HCT116 (cell line): ENCODE results near the gene C18orf54. TPM values are rescaled to one million over a fixed set of nuclear protein-coding genes. Genes with fewer than 3 reads are reported as not detected.
A peak's percentile ranks its signal among the peaks of the same experiment; 100 is the strongest.
"Not testable (repeated sequence)": the region's sequence is repeated elsewhere in the genome, so short reads cannot be mapped to it uniquely, and the experiment has no call there.

ENCODE experiments used
- ATAC-seq: fragments of 200-7000 bp; cut with Tn5 transposase; 2 replicates; pipeline ENCODE4 v1.9.1; 2020; ENCODE audit warnings: mild to moderate bottlenecking, moderate library complexity
- BruUV-seq: library from RNA; stranded (reverse); fragments of 400-500 nt; replicated peaks from 2 replicates; lab custom pipeline; 2021; lab: Mats Ljungman, UMichigan
- CTCF ChIA-PET: fragments of 300-600 bp; sonication (Branson Sonifier 250); formaldehyde crosslinking; loops from one replicate; lab custom pipeline; 2021; ENCODE audit warnings: antibody characterized with exemption; lab: Charles Lee
- POLR2A ChIA-PET: fragments of 300-600, 350-600 bp; sonication (Branson Sonifier 250); formaldehyde crosslinking; loops from one replicate; lab custom pipeline; 2021; ENCODE audit warnings: antibody characterized with exemption; lab: Charles Lee
- RAD21 ChIA-PET, 2 experiments: fragments of 300-600 bp; sonication (Branson Sonifier 250); formaldehyde crosslinking; loops; one replicate each; lab custom pipeline; 2023; ENCODE audit warnings: low total read pairs in 2 of 2; ENCODE audit not compliant: uncharacterized antibody in 2 of 2, unreplicated experiment in 2 of 2, low non-redundant PET in 1 of 2; lab: Charles Lee
- DNase-seq: peaks from one replicate; pipeline ENCODE4 v3.0.0-alpha.2; 2010; ENCODE audit warnings: low read depth, low spot score
- H2AFZ ChIP-seq: fragments of 200-600 bp; shearing (Covaris generic), sonication (generic); 2 replicates; pipeline ENCODE4 v1.6.1; 2017; ENCODE audit warnings: low read depth, mixed run types, mixed read lengths, antibody characterized with exemption, low read length; ENCODE audit not compliant: poor library complexity, severe bottlenecking
- H3K27ac ChIP-seq: 2 replicates; pipeline ENCODE4 v1.5.1; 2012; ENCODE audit warnings: low read depth, low read length
- H3K27me3 ChIP-seq: fragments of 200-600 bp; sonication (generic); 2 replicates; pipeline ENCODE4 v1.6.1; 2016; ENCODE audit warnings: mixed run types, low read length, mixed read lengths; ENCODE audit not compliant: insufficient read depth
- H3K36me3 ChIP-seq, 2 experiments: fragments of 200-500 bp in 1 of 2; fragments of 200-600 bp in 1 of 2; sonication (Bioruptor generic) in 1 of 2; sonication (generic) in 1 of 2; 2 replicates each; pipeline versions ENCODE4 v1.5.1 to v1.6.1; 2014 to 2016; ENCODE audit warnings: low read length in 2 of 2, inconsistent platforms in 1 of 2, mixed read lengths in 1 of 2, mixed run types in 1 of 2; ENCODE audit not compliant: insufficient read depth in 2 of 2, control insufficient read depth in 1 of 2
- H3K4me1 ChIP-seq, 2 experiments: fragments of 200-600 bp in 1 of 2; sonication (generic) in 1 of 2; 2 replicates each; pipeline versions ENCODE4 v1.5.1 to v1.6.1; 2012 to 2017; ENCODE audit warnings: low read length in 2 of 2, inconsistent platforms in 1 of 2, mild to moderate bottlenecking in 1 of 2, mixed read lengths in 1 of 2, mixed run types in 1 of 2, moderate library complexity in 1 of 2; ENCODE audit not compliant: insufficient read depth in 2 of 2, control insufficient read depth in 1 of 2
- H3K4me2 ChIP-seq: fragments of 200-600 bp; sonication (generic); 2 replicates; pipeline ENCODE4 v1.6.1; 2017; ENCODE audit warnings: mixed run types, low read length, mixed read lengths
- H3K4me3 ChIP-seq, 2 experiments: fragments of 200-600 bp in 1 of 2; sonication (generic) in 1 of 2; replicated peaks in 1 of 2; 2 replicates each; pipeline ENCODE4 v1.5.1; 2011 to 2016; ENCODE audit warnings: low read length in 2 of 2, control low read depth in 1 of 2, low read depth in 1 of 2, mild to moderate bottlenecking in 1 of 2, mixed read lengths in 1 of 2, mixed run types in 1 of 2
- H3K79me2 ChIP-seq: fragments of 200-600 bp; sonication (generic); 2 replicates; pipeline ENCODE4 v1.6.1; 2017; ENCODE audit warnings: mild to moderate bottlenecking, mixed run types, low read length, moderate library complexity, mixed read lengths; ENCODE audit not compliant: insufficient read depth
- H3K9ac ChIP-seq: fragments of 200-600 bp; sonication (generic); 2 replicates; pipeline ENCODE4 v1.6.1; 2016; ENCODE audit warnings: low read length, mixed read lengths
- H3K9me2 ChIP-seq: fragments of 200-600 bp; sonication (generic), shearing (Covaris generic); 2 replicates; pipeline ENCODE4 v1.6.1; 2017; ENCODE audit warnings: mixed run types, mild to moderate bottlenecking, moderate library complexity; ENCODE audit not compliant: insufficient read depth
- H3K9me3 ChIP-seq, 2 experiments: fragments of 200-500 bp in 1 of 2; fragments of 200-600 bp in 1 of 2; sonication (Bioruptor generic) in 1 of 2; sonication (generic) in 1 of 2; 2 replicates each; pipeline ENCODE4 v1.6.1; 2014 to 2017; ENCODE audit warnings: low read length in 2 of 2, mixed read lengths in 2 of 2, inconsistent platforms in 1 of 2, low read depth in 1 of 2, mild to moderate bottlenecking in 1 of 2, mixed run types in 1 of 2, moderate library complexity in 1 of 2; ENCODE audit not compliant: control insufficient read depth in 1 of 2, insufficient read depth in 1 of 2
- H4K20me1 ChIP-seq: fragments of 200-600 bp; sonication (generic), shearing (Covaris generic); 2 replicates; pipeline ENCODE4 v1.6.1; 2017; ENCODE audit warnings: mixed run types, mild to moderate bottlenecking, moderate library complexity; ENCODE audit not compliant: insufficient read depth
- ATF3 ChIP-seq: IDR thresholded peaks from 2 replicates; pipeline ENCODE4 v1.6.1; 2012
- CEBPB ChIP-seq: IDR thresholded peaks from 2 replicates; pipeline ENCODE4 v1.6.1; 2012; ENCODE audit warnings: low read depth
- EGR1 ChIP-seq: IDR thresholded peaks from 2 replicates; pipeline ENCODE4 v1.6.1; 2012; ENCODE audit warnings: low read depth
- EZH2phosphoT487 ChIP-seq: fragments of 200-600 bp; IDR thresholded peaks from 2 replicates; pipeline ENCODE4 v1.6.1; 2018; ENCODE audit warnings: antibody characterized with exemption, borderline replicate concordance
- FOSL1 ChIP-seq: IDR thresholded peaks from 2 replicates; pipeline ENCODE4 v1.6.1; 2012; ENCODE audit warnings: low read depth
- JUND ChIP-seq: IDR thresholded peaks from 2 replicates; pipeline ENCODE4 v1.6.1; 2012
- MAX ChIP-seq: IDR thresholded peaks from 2 replicates; pipeline ENCODE4 v1.6.1; 2012
- POLR2AphosphoS5 ChIP-seq: IDR thresholded peaks from 2 replicates; pipeline ENCODE4 v1.6.1; 2011; ENCODE audit warnings: mild to moderate bottlenecking, low read depth, low read length, moderate library complexity
- SIN3A ChIP-seq: IDR thresholded peaks from 2 replicates; pipeline ENCODE4 v1.6.1; 2012; ENCODE audit warnings: low read depth
- SP1 ChIP-seq: IDR thresholded peaks from 2 replicates; pipeline ENCODE4 v1.6.1; 2012; ENCODE audit warnings: low read depth
- TCF7L2 ChIP-seq: IDR thresholded peaks from 2 replicates; pipeline ENCODE4 v1.7.0; 2011; ENCODE audit warnings: borderline replicate concordance, inconsistent platforms; ENCODE audit not compliant: insufficient read depth, insufficient read length; ENCODE audit errors: extremely low read depth
- intact Hi-C: fragments of 100-400 bp; cut with micrococcal nuclease; formaldehyde crosslinking; loops from 2 replicates; pipeline ENCODE4 v1.10.0; 2022
- total RNA-seq: library from RNA; stranded (reverse); gene quantifications from one replicate; pipeline ENCODE4 v1.2.1, GENCODE V29; 2021; ENCODE audit not compliant: unreplicated experiment

C18orf54 gene
- total RNA-seq, 1 experiment from 2014 or later: 10.0 TPM

- Histone ChIP-seq H2AFZ (no peak overlapping the region), H3K4me1 (peaks cover 6 to 9% of the 10 kb centered on the region in 2 experiments), H3K36me3 (no peaks in the 10 kb centered on the region), H3K27ac (no peak overlapping the region), H3K4me3 (no peak overlapping the region), H4K20me1 (no peaks in the 10 kb centered on the region), H3K9me2 (no peaks in the 10 kb centered on the region), H3K4me2 (no peak overlapping the region), H3K9me3 (no peaks in the 10 kb centered on the region), H3K27me3 (no peaks in the 10 kb centered on the region), H3K9ac (no peak overlapping the region), H3K79me2 (no peaks in the 10 kb centered on the region)
- ChIA-PET POLR2A (no interaction called here), RAD21 (no interaction called here), CTCF (no interaction called here)
- no peak for TF ChIP-seq JUND
- no peak for TF ChIP-seq EGR1
- no peak for TF ChIP-seq CEBPB
- TF ChIP-seq ATF3: no peak
- TF ChIP-seq SP1: no peak
- no peak for TF ChIP-seq POLR2AphosphoS5
- TF ChIP-seq MAX: no peak
- no peak for TF ChIP-seq FOSL1
- no peak for TF ChIP-seq TCF7L2
- TF ChIP-seq SIN3A: no peak
- TF ChIP-seq EZH2phosphoT487: no peak
- ATAC-seq (no peak), DNase-seq (no peak)
- intact Hi-C loops: no loop called here
- no TSS peak for BruUV-seq
These were observed 25.1 kb downstream of the C18orf54 start for GRCh38 chr18:54382733-54383252.

GRCh38 chr18:54386043-54386442, 28.3 kb downstream of the C18orf54 start:
- no peak for ATAC-seq

GRCh38 chr18:54386800-54387495, 29.2 kb downstream of the C18orf54 start:
- RAD21 ChIA-PET, H3K36me3 ChIP-seq, POLR2A ChIA-PET, ATAC-seq, H3K27me3 ChIP-seq, H2AFZ ChIP-seq, BruUV-seq, DNase-seq, H4K20me1 ChIP-seq, H3K9me2 ChIP-seq, H3K79me2 ChIP-seq, H3K9me3 ChIP-seq: not testable (repeated sequence)
- CTCF ChIA-PET: interaction anchor here (0.7 kb wide), 1 partner anchor 29 kb away, joined by 3 read pairs; the partner anchor contains the start of genes C18orf54 and STARD6
- H3K4me2 ChIP-seq: peak overlapping the region; percentile 76
- H3K4me3 ChIP-seq: peak overlapping the region; percentile 12 to 43; a peak in 2 of 4 replicates
- intact Hi-C loops: loop anchor here (5.0 kb wide), 1 partner anchor 115 kb away; no protein-coding TSS in a partner anchor
- H3K4me1 ChIP-seq: peaks cover 23 to 33% of the 10 kb centered on the region in 2 experiments
- peak overlapping the region; percentile 54; the same call in 1 of the 2 replicates for H3K9ac ChIP-seq
- 0 out of 2 replicates have a peak overlapping the region, but pooled peaks have one; percentile 75 for H3K27ac ChIP-seq

More at GRCh38 chr18:54386043-54386442, 28.3 kb downstream of the C18orf54 start:
- Histone ChIP-seq H3K27ac (no peak overlapping the region), H3K9ac (no peak overlapping the region), H3K4me2 (no peak overlapping the region), H3K79me2 (no peaks in the 10 kb centered on the region), H3K9me3 (no peaks in the 10 kb centered on the region), H3K36me3 (no peaks in the 10 kb centered on the region), H2AFZ (no peak overlapping the region), H4K20me1 (no peaks in the 10 kb centered on the region), H3K9me2 (no peaks in the 10 kb centered on the region), H3K4me3 (no peak overlapping the region), H3K4me1 (peaks cover 23 to 33% of the 10 kb centered on the region in 2 experiments), H3K27me3 (no peaks in the 10 kb centered on the region)
- no TSS peak for BruUV-seq
- intact Hi-C loops: loop anchor here (5.0 kb wide), 1 partner anchor 114 kb away; no protein-coding TSS in a partner anchor
- ChIA-PET RAD21 (no interaction called here), POLR2A (no interaction called here), CTCF (no interaction called here)
- TF ChIP-seq ATF3: no peak
- DNase-seq: no peak
